ENCODE results near the gene DCLRE1B. TPM values are rescaled to one million over a fixed set of nuclear protein-coding genes. Genes with fewer than 3 reads are reported as not detected.
"Not testable (repeated sequence)": the region's sequence is repeated elsewhere in the genome, so short reads cannot be mapped to it uniquely, and the experiment has no call there.

Gene DCLRE1B
- total RNA-seq, 2 donors from 2014 or later: 16.1 to 21.4 TPM

DNA sequence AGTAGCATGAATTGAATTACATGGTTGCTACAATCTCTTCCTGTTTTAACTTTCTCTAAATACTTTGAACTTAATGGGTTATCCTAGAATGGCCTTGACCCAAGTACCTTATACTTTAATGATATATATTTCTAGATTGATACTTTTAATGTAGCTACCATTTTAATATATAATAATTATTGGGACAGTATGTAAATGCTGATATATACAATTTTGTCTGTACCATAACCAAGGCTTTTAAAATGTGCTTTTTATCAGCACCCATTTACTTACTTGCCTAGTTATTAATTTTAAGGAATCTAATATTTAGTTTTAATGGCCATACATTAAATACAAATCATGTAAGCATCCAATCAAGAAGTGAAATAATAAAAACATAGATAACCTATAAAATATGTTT is 37.4 kb downstream of the DCLRE1B start:
- ATAC-seq (replicated peaks): no peak
- Mint-ChIP-seq H3K36me3 (ENCODE audit: low read depth) (peaks cover 77% of the 10 kb centered on the region), H3K4me3 (no peak overlapping the region), H3K27ac (no peak overlapping the region), H3K9me3 (no peaks in the 10 kb centered on the region), H3K4me1 (peaks cover 61% of the 10 kb centered on the region), H3K27me3 (no peaks in the 10 kb centered on the region)

DNA sequence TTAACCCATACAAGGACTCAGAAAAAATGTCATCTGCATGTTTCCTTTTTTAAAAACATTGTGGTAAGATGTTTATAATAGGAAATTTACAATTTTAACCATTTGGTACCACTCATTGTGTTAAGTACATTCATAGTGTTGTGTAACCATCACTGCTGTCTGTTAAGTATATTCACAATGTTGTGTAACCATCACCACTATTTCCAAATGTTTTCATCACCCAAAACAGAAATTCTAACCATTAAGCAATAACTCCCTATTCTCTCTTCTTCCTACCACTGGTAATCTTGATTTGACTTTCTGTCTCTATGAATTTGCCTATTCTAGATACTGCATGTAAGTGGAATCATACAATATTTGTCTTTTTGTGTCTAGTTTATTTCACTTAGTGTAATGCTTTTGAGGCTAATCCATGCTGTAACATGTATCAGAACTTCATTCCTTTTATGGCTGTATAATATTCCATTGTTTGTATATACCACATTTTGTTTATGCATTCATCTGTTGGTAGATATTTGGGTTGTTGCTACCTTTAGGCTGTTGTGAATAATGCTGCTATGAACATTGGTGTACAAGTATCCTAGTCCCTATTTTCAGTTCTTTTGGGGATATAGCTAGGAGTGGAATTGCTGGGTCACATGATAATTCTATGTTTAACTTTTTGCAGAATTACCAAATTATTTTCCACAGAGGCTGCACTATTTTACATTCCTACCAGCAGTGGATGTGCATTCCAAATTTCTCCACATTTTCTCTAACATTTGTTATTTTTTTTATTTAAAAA is 38.1 kb downstream of the DCLRE1B start:
- Mint-ChIP-seq H3K4me1 (peaks cover 59% of the 10 kb centered on the region), H3K36me3 (ENCODE audit: low read depth) (peaks cover 73% of the 10 kb centered on the region), H3K9me3 (no peaks in the 10 kb centered on the region), H3K4me3 (peak overlapping the region; percentile 34), H3K27me3 (no peaks in the 10 kb centered on the region), H3K27ac (peak overlapping the region; percentile 74)
- peak; percentile 4 for ATAC-seq (replicated peaks)

DNA sequence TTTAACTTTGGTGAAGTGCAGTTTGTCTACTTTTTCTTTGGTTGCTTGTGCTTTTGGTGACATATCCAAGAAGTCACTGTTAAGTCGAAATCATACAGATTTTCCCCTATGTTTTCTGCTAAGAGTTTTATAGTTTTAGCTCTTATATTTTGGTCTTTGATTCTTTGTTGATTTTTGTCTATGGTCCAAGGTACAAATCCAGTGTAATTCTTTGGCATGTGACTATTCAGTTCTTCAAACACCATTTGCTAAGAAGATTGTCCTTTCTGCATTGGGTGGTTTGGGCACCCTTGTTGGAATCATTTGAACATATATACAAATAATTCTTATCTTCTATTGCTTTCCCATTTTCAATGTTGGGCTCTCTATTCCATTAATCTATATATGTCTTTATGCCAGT is 40.2 kb downstream of the DCLRE1B start:
- H3K4me1 Mint-ChIP-seq: peaks cover 43% of the 10 kb centered on the region
- peak overlapping the region; percentile 91 for H3K27ac Mint-ChIP-seq
- H3K4me3 Mint-ChIP-seq: no peak overlapping the region
- no peaks in the 10 kb centered on the region for H3K9me3 Mint-ChIP-seq
- H3K27me3 Mint-ChIP-seq: no peaks in the 10 kb centered on the region
- peaks cover 75% of the 10 kb centered on the region for H3K36me3 Mint-ChIP-seq (ENCODE audit: low read depth)
- no peak for ATAC-seq (replicated peaks)

- H3K9me3 Mint-ChIP-seq: no peaks in the 10 kb centered on the region
- peaks cover 35% of the 10 kb centered on the region for H3K4me1 Mint-ChIP-seq
- no peaks in the 10 kb centered on the region for H3K27me3 Mint-ChIP-seq
- H3K27ac Mint-ChIP-seq: peak overlapping the region; percentile 91
- peak; percentile 41 for ATAC-seq (replicated peaks)
- H3K4me3 Mint-ChIP-seq: peak overlapping the region; percentile 84
- peaks cover 67% of the 10 kb centered on the region for H3K36me3 Mint-ChIP-seq (ENCODE audit: low read depth)
Measured at GRCh38 chr1:113946112-113946511, 41.0 kb downstream of the DCLRE1B start.

GRCh38 chr1:113946678-113947387 is 41.7 kb downstream of the DCLRE1B start:
- Mint-ChIP-seq H3K4me1 (peaks cover 32% of the 10 kb centered on the region), H3K27ac (peak overlapping the region; percentile 91), H3K4me3 (peak overlapping the region; percentile 84), H3K27me3 (no peaks in the 10 kb centered on the region), H3K9me3 (no peaks in the 10 kb centered on the region), H3K36me3 (ENCODE audit: low read depth) (peaks cover 66% of the 10 kb centered on the region)
- peak; percentile 77 for ATAC-seq (replicated peaks)

DNA sequence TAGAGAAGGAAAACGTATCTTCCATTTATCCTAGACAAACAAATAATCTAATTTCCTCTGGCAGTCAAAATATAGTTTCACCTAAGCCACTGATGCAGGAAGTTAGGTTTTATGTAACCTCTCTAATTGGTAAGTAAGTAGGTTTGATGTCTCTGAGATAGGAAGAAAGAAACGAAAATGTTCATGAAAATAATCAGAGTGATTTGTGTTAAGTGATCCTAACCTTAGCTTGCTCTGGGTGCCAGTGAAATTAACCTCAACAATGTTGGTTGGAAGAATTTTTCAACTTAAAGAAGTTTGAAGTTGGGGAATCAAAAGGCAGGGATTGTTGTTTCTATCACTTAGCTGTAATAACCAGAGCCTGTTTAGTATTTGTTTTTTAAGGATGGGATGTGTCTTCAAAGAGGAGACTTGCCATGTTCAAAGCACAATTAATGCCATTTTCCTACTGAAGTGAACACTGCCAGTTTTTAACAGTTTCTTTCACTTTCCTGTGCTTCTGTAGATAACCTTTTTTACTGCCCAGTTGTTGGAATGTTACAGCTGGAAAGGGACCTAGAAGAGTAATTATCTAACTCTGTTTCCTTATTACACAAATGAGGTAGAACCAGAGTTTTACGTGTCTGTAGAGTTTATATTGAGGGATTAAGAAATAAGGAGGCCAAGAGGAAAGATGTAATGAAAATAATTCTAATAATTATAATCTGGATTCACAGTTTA is 42.4 kb downstream of the DCLRE1B start:
- H3K4me3 Mint-ChIP-seq: peak overlapping the region; percentile 84
- H3K36me3 Mint-ChIP-seq (ENCODE audit: low read depth): peaks cover 66% of the 10 kb centered on the region
- no peaks in the 10 kb centered on the region for H3K27me3 Mint-ChIP-seq
- peaks cover 32% of the 10 kb centered on the region for H3K4me1 Mint-ChIP-seq
- peak; percentile 25 for ATAC-seq (replicated peaks)
- no peaks in the 10 kb centered on the region for H3K9me3 Mint-ChIP-seq
- peak overlapping the region; percentile 91 for H3K27ac Mint-ChIP-seq

DNA sequence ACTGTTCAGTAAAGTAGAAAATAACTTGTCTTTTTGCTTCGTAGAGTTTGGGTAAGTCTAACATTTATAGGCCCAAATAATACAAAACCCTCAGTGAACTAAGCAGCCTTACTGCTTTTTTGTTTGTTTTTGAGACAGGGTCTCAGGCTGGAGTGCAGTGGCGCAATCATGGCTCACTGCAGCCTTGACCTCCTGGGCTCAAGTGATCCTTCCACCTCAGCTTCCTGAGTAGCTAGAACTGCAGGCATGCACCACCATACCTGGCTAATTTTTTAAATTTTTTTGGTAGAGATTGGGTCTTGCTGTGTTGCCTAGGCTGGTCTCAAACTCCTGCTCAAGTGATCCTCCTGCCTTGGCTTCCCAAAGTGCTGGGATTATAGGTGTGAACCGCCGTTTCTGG is 43.0 kb downstream of the DCLRE1B start:
- peaks cover 68% of the 10 kb centered on the region for H3K36me3 Mint-ChIP-seq (ENCODE audit: low read depth)
- H3K4me1 Mint-ChIP-seq: peaks cover 29% of the 10 kb centered on the region
- H3K27me3 Mint-ChIP-seq; H3K9me3 Mint-ChIP-seq; ATAC-seq (replicated peaks): not testable (repeated sequence)
- H3K4me3 Mint-ChIP-seq: peak overlapping the region; percentile 84
- peak overlapping the region; percentile 91 for H3K27ac Mint-ChIP-seq

GRCh38 chr1:113949007-113949406 is 43.9 kb downstream of the DCLRE1B start:
- Mint-ChIP-seq H3K4me3 (peak overlapping the region; percentile 84), H3K9me3 (no peaks in the 10 kb centered on the region), H3K27ac (peak overlapping the region; percentile 91), H3K4me1 (peaks cover 26% of the 10 kb centered on the region), H3K36me3 (ENCODE audit: low read depth) (peaks cover 68% of the 10 kb centered on the region), H3K27me3 (no peaks in the 10 kb centered on the region)
- no peak for ATAC-seq (replicated peaks)

DNA sequence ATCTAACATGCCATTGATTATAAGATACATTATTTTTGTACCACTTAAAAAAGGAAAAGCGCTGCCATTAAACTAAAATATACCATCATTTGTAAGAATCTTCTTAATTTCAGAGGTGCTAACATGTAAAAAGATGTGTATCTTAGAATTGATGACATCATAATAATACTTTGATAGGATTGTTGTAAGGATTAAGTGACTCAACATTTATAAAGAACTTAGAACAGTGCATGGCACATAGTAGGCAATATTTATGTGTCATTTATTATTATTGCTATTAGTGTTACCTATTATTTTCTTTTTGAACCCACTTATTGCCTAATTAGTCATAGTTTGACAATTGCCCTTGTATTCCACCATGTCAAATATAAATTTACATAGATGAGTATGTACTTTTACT is 45.8 kb downstream of the DCLRE1B start:
- Mint-ChIP-seq H3K9me3 (no peaks in the 10 kb centered on the region), H3K4me3 (no peak overlapping the region), H3K4me1 (peaks cover 22% of the 10 kb centered on the region), H3K27me3 (no peaks in the 10 kb centered on the region), H3K36me3 (ENCODE audit: low read depth) (peaks cover 69% of the 10 kb centered on the region), H3K27ac (no peak overlapping the region)
- ATAC-seq (replicated peaks): no peak

- Mint-ChIP-seq H3K9me3 (no peaks in the 10 kb centered on the region), H3K27ac (peak overlapping the region; percentile 65), H3K27me3 (no peaks in the 10 kb centered on the region), H3K4me1 (peaks cover 21% of the 10 kb centered on the region), H3K36me3 (ENCODE audit: low read depth) (peaks cover 71% of the 10 kb centered on the region), H3K4me3 (no peak overlapping the region)
- no peak for ATAC-seq (replicated peaks)
Measured at GRCh38 chr1:113951719-113952118, 46.6 kb downstream of the DCLRE1B start.

DNA sequence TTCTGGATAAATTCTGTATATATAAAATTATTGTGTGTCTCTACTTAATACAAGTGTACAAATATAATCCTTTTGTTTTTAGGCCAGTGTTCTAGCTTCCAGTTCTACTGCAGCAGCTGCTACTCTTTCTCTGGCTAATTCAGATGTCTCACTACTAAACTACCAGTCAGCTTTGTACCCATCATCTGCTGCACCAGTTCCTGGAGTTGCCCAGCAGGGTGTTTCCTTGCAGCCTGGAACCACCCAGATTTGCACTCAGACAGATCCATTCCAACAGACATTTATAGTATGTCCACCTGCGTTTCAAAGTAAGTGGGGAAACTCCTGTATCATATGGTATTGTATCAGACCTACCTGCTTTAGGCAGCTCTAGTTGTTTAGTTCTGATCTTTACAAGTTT is 52.9 kb downstream of the DCLRE1B start:
- Mint-ChIP-seq H3K36me3 (ENCODE audit: low read depth) (peaks cover 100% of the 10 kb centered on the region), H3K4me1 (peaks cover 12% of the 10 kb centered on the region), H3K27ac (no peak overlapping the region)

GRCh38 chr1:113958691-113959090 is 53.6 kb downstream of the DCLRE1B start:
- no peaks in the 10 kb centered on the region for H3K27me3 Mint-ChIP-seq
- peaks cover 12% of the 10 kb centered on the region for H3K4me1 Mint-ChIP-seq
- peak overlapping the region; percentile 2 for H3K27ac Mint-ChIP-seq
- no peaks in the 10 kb centered on the region for H3K9me3 Mint-ChIP-seq
- no peak for ATAC-seq (replicated peaks)
- H3K36me3 Mint-ChIP-seq (ENCODE audit: low read depth): peaks cover 100% of the 10 kb centered on the region
- no peak overlapping the region for H3K4me3 Mint-ChIP-seq

More for the DNA sequence above, 52.9 kb downstream of the DCLRE1B start:
- no peaks in the 10 kb centered on the region for H3K27me3 Mint-ChIP-seq
- no peaks in the 10 kb centered on the region for H3K9me3 Mint-ChIP-seq
- H3K4me3 Mint-ChIP-seq: no peak overlapping the region
- ATAC-seq (replicated peaks): no peak

GRCh38 chr1:113963281-113963906 is 58.3 kb downstream of the DCLRE1B start:
- Mint-ChIP-seq H3K4me3 (no peak overlapping the region), H3K4me1 (no peaks in the 10 kb centered on the region), H3K27me3 (no peaks in the 10 kb centered on the region), H3K27ac (peak overlapping the region; percentile 58), H3K9me3 (no peaks in the 10 kb centered on the region), H3K36me3 (ENCODE audit: low read depth) (peaks cover 100% of the 10 kb centered on the region)
- ATAC-seq (replicated peaks): no peak
